Body of pancreas (tissue), 4 donors: ENCODE measurements around the gene STIMATE. TPM values are rescaled to one million over a fixed set of nuclear protein-coding genes. Genes with fewer than 3 reads are reported as not detected.

ENCODE experiments used
- ATAC-seq: fragments of 150-250 bp; one replicate; pipeline ENCODE4 v1.9.1; 2016
- DNase-seq, 4 donors: peaks; one replicate each; pipeline ENCODE4 v3.0.0-alpha.2; 2019
- H3K27ac ChIP-seq, 4 donors: fragments of 200-600 bp; sonication (generic); 1 replicate in 3 of 4; 2 replicates in 1 of 4; pipeline versions ENCODE4 v1.5.1 to v1.6.1; 2016 to 2019; ENCODE audit warnings: mild to moderate bottlenecking in 1 of 4, mixed read lengths in 1 of 4, moderate library complexity in 1 of 4
- H3K27me3 ChIP-seq, 2 donors: fragments of 200-600 bp; sonication (generic); one replicate each; pipeline ENCODE4 v1.6.0; 2016; ENCODE audit warnings: mild to moderate bottlenecking in 1 of 2
- H3K36me3 ChIP-seq, 2 donors: fragments of 200-600 bp; sonication (generic); replicated peaks in 1 of 2; 2 replicates each; pipeline ENCODE4 v1.5.1; 2016; ENCODE audit warnings: low read depth in 2 of 2; ENCODE audit not compliant: insufficient read depth in 1 of 2
- H3K4me1 ChIP-seq: fragments of 200-600 bp; sonication (generic); one replicate; pipeline ENCODE4 v1.6.0; 2016
- H3K4me3 ChIP-seq, 2 donors: fragments of 200-600 bp; sonication (generic); 1 replicate in 1 of 2; 2 replicates in 1 of 2; pipeline ENCODE4 v1.5.1; 2016 to 2019
- H3K9me3 ChIP-seq, 3 donors: fragments of 200-600 bp; sonication (generic); 1 replicate in 2 of 3; 2 replicates in 1 of 3; pipeline ENCODE4 v1.5.1; 2016
- CTCF ChIP-seq, 7 experiments: fragments of 450-650 bp in 4 of 7; fragments of 200-600 bp in 3 of 7; sonication (generic) in 3 of 7; IDR thresholded peaks; one replicate each; pipeline ENCODE4 v1.5.1; 2016 to 2019; ENCODE audit warnings: antibody characterized with exemption in 7 of 7
- POLR2A ChIP-seq, 3 donors: fragments of 450-650 bp; IDR thresholded peaks; one replicate each; pipeline ENCODE4 v1.6.1; 2016; ENCODE audit warnings: antibody characterized with exemption in 3 of 3, mild to moderate bottlenecking in 2 of 3
- WGBS, 2 donors: methylation state at CpG; one replicate each; pipeline ENCODE4 v1.1.5; 2017; 5-methylcytosine and 5-hydroxymethylcytosine counted together
- intact Hi-C: fragments of 100-400 bp; cut with DNase I; formaldehyde crosslinking; loops from one replicate; pipeline ENCODE4 v1.15.1; 2023
- total RNA-seq, 2 donors: library from RNA; depleted of rRNA; stranded (reverse); fragments of >200 nt; gene quantifications; one replicate each; pipeline ENCODE4 v1.1.0, GENCODE V29; 2016

Gene STIMATE
- total RNA-seq, 2 donors from 2014 or later: 13.0 to 63.0 TPM

DNA sequence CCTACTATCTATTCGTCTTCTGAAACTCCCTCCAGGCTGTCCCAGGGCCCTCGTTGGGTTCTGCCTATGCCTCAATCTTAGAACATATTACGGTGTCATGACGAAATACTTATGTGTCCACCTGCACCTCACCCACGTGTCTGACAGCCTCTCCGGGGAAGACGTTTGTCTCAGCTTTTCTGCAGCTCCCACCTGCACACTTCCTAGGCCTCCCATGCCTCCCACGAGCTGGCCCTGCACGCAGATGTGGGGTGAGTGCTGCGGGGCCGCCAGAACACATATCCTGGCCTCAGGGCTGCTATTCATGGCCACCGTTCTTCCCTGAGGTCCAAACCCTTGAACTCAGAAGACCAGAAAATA is 55.4 kb downstream of the STIMATE start:
- TF ChIP-seq CTCF (IDR thresholded peaks at IDR 0.05): no peak
- TF ChIP-seq POLR2A (IDR thresholded peaks at IDR 0.05): no peak
- ATAC-seq (no peak), DNase-seq (no peak)
- Histone ChIP-seq H3K4me1 (peaks cover 21% of the 10 kb centered on the region), H3K4me3 (no peak overlapping the region), H3K27me3 (no peaks in the 10 kb centered on the region), H3K27ac (no peak overlapping the region), H3K9me3 (no peaks in the 10 kb centered on the region), H3K36me3 (peaks cover 0 to 3% of the 10 kb centered on the region in 2 donors)
- intact Hi-C loops: no loop called here
- WGBS, 2 donors: 79 to 80% methylated on average over 12 of the region's 12 CpGs

GRCh38 chr3:52841211-52841980 is 56.0 kb downstream of the STIMATE start:
- intact Hi-C loops: no loop called here
- Histone ChIP-seq H3K27ac (no peak overlapping the region), H3K4me3 (no peak overlapping the region), H3K9me3 (no peaks in the 10 kb centered on the region), H3K27me3 (no peaks in the 10 kb centered on the region), H3K4me1 (peaks cover 21% of the 10 kb centered on the region), H3K36me3 (peaks cover 0 to 3% of the 10 kb centered on the region in 2 donors)
- WGBS, 2 donors: 93 to 95% methylated on average over 9 to 12 of the region's 12 CpGs
- DNase-seq: no peak
- TF ChIP-seq CTCF (IDR thresholded peaks at IDR 0.05) (no peak), POLR2A (IDR thresholded peaks at IDR 0.05) (no peak)
- ATAC-seq: no peak

- Histone ChIP-seq H3K27ac (no peak overlapping the region), H3K9me3 (no peaks in the 10 kb centered on the region), H3K27me3 (no peaks in the 10 kb centered on the region), H3K4me3 (no peak overlapping the region), H3K36me3 (peaks cover 0 to 3% of the 10 kb centered on the region in 2 donors), H3K4me1 (peaks cover 13% of the 10 kb centered on the region)
- no peak for TF ChIP-seq POLR2A (IDR thresholded peaks at IDR 0.05)
- TF ChIP-seq CTCF (IDR thresholded peaks at IDR 0.05): no peak
- intact Hi-C loops: no loop called here
- DNase-seq: no peak
- 87 to 91% methylated on average over 21 to 23 of the region's 23 CpGs for WGBS, 2 donors
- no peak for ATAC-seq
These were observed 57.3 kb downstream of the STIMATE start for GRCh38 chr3:52839892-52840545.

DNA sequence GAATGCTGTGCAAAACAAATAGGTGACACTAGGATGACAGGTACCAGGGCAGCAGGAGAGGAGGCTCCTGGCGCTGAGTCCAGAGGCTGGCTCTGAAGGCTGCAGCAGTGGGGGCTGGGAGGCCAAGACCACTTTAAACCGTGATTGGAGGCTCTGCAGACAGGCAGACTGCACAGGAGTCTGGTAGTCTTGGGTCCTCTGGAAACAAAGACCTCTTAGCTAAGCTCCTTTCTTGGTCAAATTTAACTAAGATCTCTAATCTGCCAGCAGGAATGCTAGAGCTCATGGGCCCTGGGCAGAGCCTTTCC is 58.1 kb downstream of the STIMATE start:
- Histone ChIP-seq H3K27ac (no peak overlapping the region), H3K27me3 (no peaks in the 10 kb centered on the region), H3K36me3 (peaks cover 0 to 3% of the 10 kb centered on the region in 2 donors), H3K4me1 (peaks cover 8% of the 10 kb centered on the region), H3K4me3 (no peak overlapping the region), H3K9me3 (no peaks in the 10 kb centered on the region)
- intact Hi-C loops: no loop called here
- no peak for DNase-seq
- no peak for ATAC-seq
- 80 to 85% methylated on average over 2 of the region's 2 CpGs for WGBS, 2 donors
- no peak for TF ChIP-seq POLR2A (IDR thresholded peaks at IDR 0.05)
- no peak for TF ChIP-seq CTCF (IDR thresholded peaks at IDR 0.05)
